Glutamatergic neuron (in vitro differentiated cells): ENCODE measurements around the gene SSU72. TPM values are rescaled to one million over a fixed set of nuclear protein-coding genes. Genes with fewer than 3 reads are reported as not detected.
A peak's percentile ranks its signal among the peaks of the same experiment; 100 is the strongest.
"Not testable (repeated sequence)": the region's sequence is repeated elsewhere in the genome, so short reads cannot be mapped to it uniquely, and the experiment has no call there.

Source experiments
- DNase-seq: peaks from one replicate; pipeline ENCODE4 v3.0.0; 2022
- H3K27ac Mint-ChIP-seq: one replicate; pipeline ENCODE4 v1.8.0; 2020; ENCODE audit warnings: mild to moderate bottlenecking, mixed read lengths, inconsistent platforms; ENCODE audit not compliant: unreplicated experiment
- H3K27me3 Mint-ChIP-seq: one replicate; pipeline ENCODE4 v1.8.0; 2020; ENCODE audit warnings: mild to moderate bottlenecking, moderate library complexity, mixed read lengths, inconsistent platforms; ENCODE audit not compliant: unreplicated experiment
- H3K36me3 Mint-ChIP-seq: one replicate; pipeline ENCODE4 v1.8.0; 2020; ENCODE audit warnings: mild to moderate bottlenecking, mixed read lengths, inconsistent platforms; ENCODE audit not compliant: unreplicated experiment
- H3K4me1 Mint-ChIP-seq: one replicate; pipeline ENCODE4 v1.8.0; 2020; ENCODE audit warnings: mild to moderate bottlenecking, low read depth, mixed read lengths, inconsistent platforms; ENCODE audit not compliant: unreplicated experiment
- H3K4me3 Mint-ChIP-seq: one replicate; pipeline ENCODE4 v1.8.0; 2020; ENCODE audit warnings: mild to moderate bottlenecking, mixed read lengths, inconsistent platforms; ENCODE audit not compliant: unreplicated experiment
- H3K9me3 Mint-ChIP-seq: one replicate; pipeline ENCODE4 v1.8.0; 2020; ENCODE audit warnings: mild to moderate bottlenecking, moderate library complexity, mixed read lengths, inconsistent platforms; ENCODE audit not compliant: unreplicated experiment
- total RNA-seq: library from RNA; stranded (reverse); fragmentation: NEBNext Ultra II Directional; extraction: Animal tissue kit (Norgen Biotek cat#: 25700); gene quantifications from one replicate; pipeline ENCODE4 v1.2.1, GENCODE V29; 2021; ENCODE audit not compliant: unreplicated experiment
- TF ChIP-seq, protein P1 (sequence below): fragments of 200-600 bp; sonication (generic); IDR thresholded peaks from one replicate; pipeline ENCODE4 v1.5.0; 2021; ENCODE audit not compliant: partially characterized antibody, unreplicated experiment

Gene SSU72
- total RNA-seq, 1 donor from 2014 or later: 123 TPM

GRCh38 chr1:1558591-1558990 is 16.1 kb downstream of the SSU72 start:
- Mint-ChIP-seq H3K4me3 (no peak overlapping the region), H3K4me1 (peaks cover 34% of the 10 kb centered on the region), H3K27ac (no peak overlapping the region), H3K9me3 (peaks cover 11% of the 10 kb centered on the region), H3K36me3 (peaks cover 1% of the 10 kb centered on the region), H3K27me3 (peaks cover 7% of the 10 kb centered on the region)
- DNase-seq: no peak
- TF ChIP-seq, protein P1, sequence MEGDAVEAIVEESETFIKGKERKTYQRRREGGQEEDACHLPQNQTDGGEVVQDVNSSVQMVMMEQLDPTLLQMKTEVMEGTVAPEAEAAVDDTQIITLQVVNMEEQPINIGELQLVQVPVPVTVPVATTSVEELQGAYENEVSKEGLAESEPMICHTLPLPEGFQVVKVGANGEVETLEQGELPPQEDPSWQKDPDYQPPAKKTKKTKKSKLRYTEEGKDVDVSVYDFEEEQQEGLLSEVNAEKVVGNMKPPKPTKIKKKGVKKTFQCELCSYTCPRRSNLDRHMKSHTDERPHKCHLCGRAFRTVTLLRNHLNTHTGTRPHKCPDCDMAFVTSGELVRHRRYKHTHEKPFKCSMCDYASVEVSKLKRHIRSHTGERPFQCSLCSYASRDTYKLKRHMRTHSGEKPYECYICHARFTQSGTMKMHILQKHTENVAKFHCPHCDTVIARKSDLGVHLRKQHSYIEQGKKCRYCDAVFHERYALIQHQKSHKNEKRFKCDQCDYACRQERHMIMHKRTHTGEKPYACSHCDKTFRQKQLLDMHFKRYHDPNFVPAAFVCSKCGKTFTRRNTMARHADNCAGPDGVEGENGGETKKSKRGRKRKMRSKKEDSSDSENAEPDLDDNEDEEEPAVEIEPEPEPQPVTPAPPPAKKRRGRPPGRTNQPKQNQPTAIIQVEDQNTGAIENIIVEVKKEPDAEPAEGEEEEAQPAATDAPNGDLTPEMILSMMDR: no peak

DNA sequence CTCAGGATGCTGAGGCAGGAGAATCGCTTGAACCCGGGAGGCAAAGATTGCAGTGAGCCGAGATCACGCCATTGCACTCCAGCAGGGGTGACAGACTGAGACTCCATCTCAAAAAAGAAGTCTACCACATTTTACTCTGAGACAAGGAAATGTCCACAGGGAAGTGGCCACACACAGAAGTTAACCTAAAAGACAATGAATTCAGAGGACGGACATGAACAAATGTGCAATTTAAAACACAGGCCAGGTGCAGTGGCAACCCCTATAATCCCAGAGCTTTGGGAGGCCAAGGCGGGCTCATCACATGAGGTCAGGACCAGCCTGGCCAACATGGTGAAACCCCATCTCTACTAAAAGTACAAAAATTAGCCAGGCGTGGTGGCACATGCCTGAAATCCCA is 17.0 kb downstream of the SSU72 start:
- H3K36me3 Mint-ChIP-seq: not testable (repeated sequence)

DNA sequence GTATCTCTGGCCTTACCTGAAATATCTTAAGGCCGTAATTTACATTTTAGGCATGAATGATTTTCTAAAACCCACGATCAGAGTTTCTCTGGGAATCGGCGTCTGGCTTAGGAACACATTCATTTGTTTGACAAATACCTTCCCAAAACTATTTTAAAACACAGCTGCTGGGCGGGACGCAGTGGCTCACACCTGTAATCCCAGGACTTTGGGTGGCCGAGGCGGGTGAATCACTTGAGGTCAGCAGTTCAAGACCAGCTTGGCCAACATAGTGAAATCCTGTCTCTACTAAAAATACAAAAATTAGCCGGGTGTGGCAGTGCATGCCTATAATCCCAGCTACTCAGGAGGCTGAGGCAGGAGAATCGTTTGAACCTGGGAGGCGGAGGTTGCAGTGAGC is 17.7 kb downstream of the SSU72 start:
- H3K36me3 Mint-ChIP-seq, H3K4me3 Mint-ChIP-seq, H3K27ac Mint-ChIP-seq, DNase-seq, H3K9me3 Mint-ChIP-seq, H3K27me3 Mint-ChIP-seq: not testable (repeated sequence)
- peaks cover 27% of the 10 kb centered on the region for H3K4me1 Mint-ChIP-seq

More for the DNA sequence above, 17.0 kb downstream of the SSU72 start:
- H3K9me3 Mint-ChIP-seq, DNase-seq, H3K27ac Mint-ChIP-seq, H3K27me3 Mint-ChIP-seq, H3K4me3 Mint-ChIP-seq: not testable (repeated sequence)
- peaks cover 28% of the 10 kb centered on the region for H3K4me1 Mint-ChIP-seq

DNA sequence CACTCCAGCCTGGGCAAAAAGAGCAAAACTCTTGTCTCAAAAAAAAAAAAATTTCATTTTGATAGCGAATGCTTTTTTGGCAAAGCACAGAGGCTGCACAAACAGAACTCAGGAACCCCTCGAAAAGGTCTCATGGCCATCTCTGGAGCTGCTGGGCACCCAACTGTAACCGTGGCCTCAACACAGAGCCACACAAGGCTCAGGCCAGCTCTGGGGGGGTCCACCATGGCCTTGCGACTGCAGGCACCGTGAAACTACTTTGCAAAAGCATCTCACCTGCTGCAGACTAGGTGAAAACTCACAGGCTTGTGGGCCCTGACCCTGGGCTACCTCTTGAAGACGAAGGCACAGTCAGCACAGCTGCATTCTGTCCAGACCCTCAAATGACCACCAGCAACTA is 18.2 kb downstream of the SSU72 start:
- H3K4me1 Mint-ChIP-seq: peaks cover 27% of the 10 kb centered on the region
- H3K27ac Mint-ChIP-seq: no peak overlapping the region
- H3K9me3 Mint-ChIP-seq: peaks cover 5% of the 10 kb centered on the region
- H3K27me3 Mint-ChIP-seq: peaks cover 4% of the 10 kb centered on the region
- TF ChIP-seq, protein P1: no peak
- no peaks in the 10 kb centered on the region for H3K36me3 Mint-ChIP-seq
- no peak overlapping the region for H3K4me3 Mint-ChIP-seq
- no peak for DNase-seq

GRCh38 chr1:1554926-1555915 is 19.4 kb downstream of the SSU72 start:
- DNase-seq: no peak
- peaks cover 8% of the 10 kb centered on the region for H3K9me3 Mint-ChIP-seq
- no peaks in the 10 kb centered on the region for H3K36me3 Mint-ChIP-seq
- TF ChIP-seq, protein P1: no peak
- H3K27ac Mint-ChIP-seq: peak overlapping the region; percentile 76
- peaks cover 28% of the 10 kb centered on the region for H3K4me1 Mint-ChIP-seq
- peak overlapping the region; percentile 65 for H3K4me3 Mint-ChIP-seq
- H3K27me3 Mint-ChIP-seq: peaks cover 5% of the 10 kb centered on the region

DNA sequence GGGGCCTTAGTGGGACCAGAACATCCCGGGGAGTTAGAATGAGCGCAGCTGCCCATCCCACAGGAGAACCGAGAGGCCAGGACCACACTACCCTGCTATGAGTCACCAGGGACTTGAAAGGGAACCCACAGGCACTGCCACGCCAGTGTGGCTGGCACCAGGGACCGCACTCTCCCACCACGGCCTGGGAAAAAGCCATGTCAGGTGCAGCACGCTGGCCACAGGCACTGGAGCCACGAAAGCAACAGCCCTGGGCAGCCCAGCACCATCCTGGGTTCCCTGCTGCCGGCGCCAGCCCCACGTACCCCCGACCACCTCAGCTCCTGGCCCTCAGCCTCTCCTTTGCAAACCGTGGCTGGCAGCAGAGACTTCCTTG is 20.1 kb downstream of the SSU72 start:
- H3K4me1 Mint-ChIP-seq: peaks cover 28% of the 10 kb centered on the region
- no peak for DNase-seq
- no peak overlapping the region for H3K4me3 Mint-ChIP-seq
- H3K9me3 Mint-ChIP-seq: peaks cover 9% of the 10 kb centered on the region
- peaks cover 5% of the 10 kb centered on the region for H3K27me3 Mint-ChIP-seq
- TF ChIP-seq, protein P1: no peak
- no peaks in the 10 kb centered on the region for H3K36me3 Mint-ChIP-seq
- H3K27ac Mint-ChIP-seq: peak overlapping the region; percentile 76
